WI38 (cell line): ENCODE results near the gene ECE1.
A peak's percentile ranks its signal among the peaks of the same experiment; 100 is the strongest.

Experiments used
- H3K4me3 ChIP-seq: 2 replicates; pipeline ENCODE4 v1.5.1; 2011; ENCODE audit warnings: low read depth, mild to moderate bottlenecking, control low read depth, low read length
- TF ChIP-seq, protein P1 (sequence below): IDR thresholded peaks from 2 replicates; pipeline ENCODE4 v1.5.1; 2012; ENCODE audit warnings: low read depth, mild to moderate bottlenecking, control low read depth, low read length

ECE1 gene

DNA sequence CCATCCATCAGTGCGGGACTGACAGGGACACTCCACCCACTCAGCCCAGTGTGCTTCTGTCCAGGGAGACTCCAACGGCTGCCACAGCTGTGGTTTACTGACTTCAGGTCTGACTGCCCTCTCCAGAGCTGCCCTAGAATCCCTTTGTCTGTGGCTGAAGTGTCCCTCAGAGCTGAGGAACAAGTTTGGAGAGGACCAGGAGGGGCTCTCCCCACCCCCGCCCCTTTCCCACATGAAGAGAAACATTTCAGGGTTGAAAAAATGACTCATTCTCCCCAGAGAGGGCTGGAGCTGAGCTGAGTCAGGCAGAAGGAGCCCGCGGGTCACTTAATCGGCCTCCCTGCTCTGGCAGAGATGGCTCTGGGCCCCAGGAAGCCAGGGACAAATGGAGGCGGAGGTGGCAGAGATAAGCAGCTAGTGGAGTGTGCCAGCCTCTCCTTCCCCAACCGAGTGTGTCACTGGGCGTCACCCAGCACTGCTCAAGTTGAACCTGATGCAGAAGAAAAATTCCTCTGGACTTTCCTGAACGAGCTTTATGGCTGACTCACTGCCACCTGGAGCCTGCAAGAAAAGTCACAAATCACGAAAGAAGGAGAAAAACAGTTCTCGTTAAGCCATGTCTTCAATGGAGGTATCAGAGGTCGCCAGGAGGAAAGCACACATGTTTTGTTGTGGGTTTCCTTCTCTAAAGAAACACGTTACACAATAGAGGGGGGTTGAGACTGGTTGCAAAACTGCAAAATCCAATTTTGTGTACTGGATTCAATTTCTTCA is 34.3 kb upstream of the ECE1 start:
- TF ChIP-seq, protein P1, sequence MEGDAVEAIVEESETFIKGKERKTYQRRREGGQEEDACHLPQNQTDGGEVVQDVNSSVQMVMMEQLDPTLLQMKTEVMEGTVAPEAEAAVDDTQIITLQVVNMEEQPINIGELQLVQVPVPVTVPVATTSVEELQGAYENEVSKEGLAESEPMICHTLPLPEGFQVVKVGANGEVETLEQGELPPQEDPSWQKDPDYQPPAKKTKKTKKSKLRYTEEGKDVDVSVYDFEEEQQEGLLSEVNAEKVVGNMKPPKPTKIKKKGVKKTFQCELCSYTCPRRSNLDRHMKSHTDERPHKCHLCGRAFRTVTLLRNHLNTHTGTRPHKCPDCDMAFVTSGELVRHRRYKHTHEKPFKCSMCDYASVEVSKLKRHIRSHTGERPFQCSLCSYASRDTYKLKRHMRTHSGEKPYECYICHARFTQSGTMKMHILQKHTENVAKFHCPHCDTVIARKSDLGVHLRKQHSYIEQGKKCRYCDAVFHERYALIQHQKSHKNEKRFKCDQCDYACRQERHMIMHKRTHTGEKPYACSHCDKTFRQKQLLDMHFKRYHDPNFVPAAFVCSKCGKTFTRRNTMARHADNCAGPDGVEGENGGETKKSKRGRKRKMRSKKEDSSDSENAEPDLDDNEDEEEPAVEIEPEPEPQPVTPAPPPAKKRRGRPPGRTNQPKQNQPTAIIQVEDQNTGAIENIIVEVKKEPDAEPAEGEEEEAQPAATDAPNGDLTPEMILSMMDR, result no peak
- H3K4me3 ChIP-seq, result peak overlapping the region; percentile 29; the same call in 1 of the 2 replicates

GRCh38 chr1:21323091-21323490 is 32.8 kb upstream of the ECE1 start:
- no peak overlapping the region for H3K4me3 ChIP-seq
- TF ChIP-seq, protein P1, result no peak

- TF ChIP-seq, protein P1, result no peak
- H3K4me3 ChIP-seq, result no peak overlapping the region
Observed at GRCh38 chr1:21322681-21323016, 32.4 kb upstream of the ECE1 start.

DNA sequence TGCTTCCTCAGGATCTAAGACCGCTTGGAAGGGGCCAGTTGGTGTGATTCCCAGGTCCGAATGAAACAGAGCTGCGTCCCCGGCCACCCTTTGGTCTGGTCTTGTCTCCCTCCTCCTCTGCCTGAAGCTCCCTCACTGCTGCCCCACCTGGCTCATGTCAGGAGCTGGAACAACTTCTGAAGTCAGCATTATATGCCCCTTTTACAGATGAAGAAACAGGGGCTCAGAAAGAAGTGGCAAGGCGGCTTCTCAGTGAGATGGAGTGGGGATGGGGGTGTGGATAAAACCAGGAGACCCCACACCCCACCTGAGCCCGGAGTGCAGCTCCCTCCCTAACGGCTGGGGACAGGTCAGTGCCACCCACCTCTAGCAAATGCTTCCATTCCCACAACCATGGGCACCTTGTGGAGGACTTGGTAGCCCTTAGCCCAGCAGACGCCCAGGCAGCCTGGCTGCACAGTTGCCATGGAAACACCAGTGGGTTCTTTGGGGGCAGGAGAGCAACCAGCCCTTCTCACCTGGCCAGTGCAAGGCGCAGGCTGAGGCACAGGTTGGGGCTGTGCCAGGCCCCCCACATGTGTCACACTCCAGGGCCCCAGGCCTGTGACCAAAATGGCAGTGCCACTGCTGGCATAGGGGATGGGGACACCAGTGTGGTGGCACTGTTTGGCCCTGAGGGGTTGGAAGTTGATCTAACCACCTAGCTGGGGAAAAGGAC is 31.9 kb upstream of the ECE1 start:
- TF ChIP-seq, protein P1, result no peak
- H3K4me3 ChIP-seq, result no peak overlapping the region

GRCh38 chr1:21320410-21321108 is 30.3 kb upstream of the ECE1 start:
- TF ChIP-seq, protein P1, result no peak
- no peak overlapping the region for H3K4me3 ChIP-seq

GRCh38 chr1:21319447-21320407 is 29.5 kb upstream of the ECE1 start:
- no peak overlapping the region for H3K4me3 ChIP-seq
- TF ChIP-seq, protein P1, result no peak
